Mucosa of descending colon (tissue), 3 donors: ENCODE measurements around the gene COL2A1. TPM values are rescaled to one million over a fixed set of nuclear protein-coding genes. Genes with fewer than 3 reads are reported as not detected.

Experiments used
- ATAC-seq: fragments of 200-7000 bp; cut with Tn5 transposase; one replicate; pipeline ENCODE4 v1.9.1; 2020; ENCODE audit warnings: mild to moderate bottlenecking, moderate library complexity
- DNase-seq, 3 donors: peaks; one replicate each; pipeline ENCODE4 v3.0.0-alpha.2; 2020
- H3K36me3 ChIP-seq: fragments of 200-600 bp; one replicate; pipeline ENCODE4 v1.8.0; 2021; ENCODE audit warnings: low read depth, mild to moderate bottlenecking
- H3K4me1 ChIP-seq: fragments of 200-600 bp; one replicate; pipeline ENCODE4 v1.8.0; 2021; ENCODE audit warnings: low read depth, mild to moderate bottlenecking
- H3K4me3 ChIP-seq: fragments of 200-600 bp; one replicate; pipeline ENCODE4 v1.8.0; 2021; ENCODE audit warnings: mild to moderate bottlenecking
- H3K9me3 ChIP-seq: fragments of 200-600 bp; one replicate; pipeline ENCODE4 v1.8.0; 2021; ENCODE audit warnings: mild to moderate bottlenecking
- intact Hi-C, 2 donors: fragments of 100-400 bp; cut with DNase I in 1 of 2; cut with micrococcal nuclease in 1 of 2; formaldehyde crosslinking; loops; one replicate each; pipeline versions ENCODE4 v1.11.0 to v1.11.1; 2022; cut with DNase I, micrococcal nuclease
- total RNA-seq, 3 donors: library from RNA; stranded (reverse); fragmentation: NEBNext Ultra II Directional in 2 of 3; extraction: Animal tissue kit (Norgen Biotek cat#: 25700) in 2 of 3; gene quantifications; one replicate each; pipeline versions ENCODE4 v1.2.1 to v1.2.4, GENCODE V29; 2021 to 2023
- TF ChIP-seq, protein P1 (sequence below): fragments of 200-600 bp; IDR thresholded peaks from one replicate; pipeline ENCODE4 v1.8.0; 2022; ENCODE audit warnings: antibody characterized with exemption, mild to moderate bottlenecking
- donor health status: DM: no; HTN: no; CAD: no; lungs with moderate emphysema.
- donor health status: DM: no; HTN: no; CAD: no.
- donor health status: DM: no; HTN: yes; CAD: no.

Gene COL2A1
- total RNA-seq, 3 donors from 2014 or later = 0.19 to 1.5 (median 1.2) TPM

DNA sequence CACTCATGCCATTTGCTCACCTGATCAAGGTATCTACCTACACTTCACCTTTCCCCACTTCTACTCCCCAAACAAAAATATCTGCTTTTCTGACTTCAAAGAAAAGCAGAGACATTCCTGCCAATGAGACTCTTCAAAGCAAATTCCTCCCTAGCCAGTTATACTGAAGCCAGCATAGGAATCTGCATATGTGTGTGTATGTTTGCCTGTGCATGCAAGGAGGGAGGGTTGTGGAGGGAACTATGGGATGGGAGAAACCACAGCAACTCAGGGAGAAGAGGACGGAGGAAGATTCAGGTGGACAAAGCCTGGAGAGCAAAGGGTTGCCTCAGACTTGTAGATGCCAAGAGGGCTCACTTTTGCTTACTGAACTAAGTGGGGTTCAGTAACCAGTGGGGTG is 73.1 kb downstream of the COL2A1 start:
- DNase-seq = no peak
- no peak for ATAC-seq
- intact Hi-C loops = no loop called here
- Histone ChIP-seq H3K36me3 (no peaks in the 10 kb centered on the region), H3K4me1 (no peaks in the 10 kb centered on the region), H3K4me3 (no peak overlapping the region), H3K9me3 (no peaks in the 10 kb centered on the region)
- TF ChIP-seq, protein P1, sequence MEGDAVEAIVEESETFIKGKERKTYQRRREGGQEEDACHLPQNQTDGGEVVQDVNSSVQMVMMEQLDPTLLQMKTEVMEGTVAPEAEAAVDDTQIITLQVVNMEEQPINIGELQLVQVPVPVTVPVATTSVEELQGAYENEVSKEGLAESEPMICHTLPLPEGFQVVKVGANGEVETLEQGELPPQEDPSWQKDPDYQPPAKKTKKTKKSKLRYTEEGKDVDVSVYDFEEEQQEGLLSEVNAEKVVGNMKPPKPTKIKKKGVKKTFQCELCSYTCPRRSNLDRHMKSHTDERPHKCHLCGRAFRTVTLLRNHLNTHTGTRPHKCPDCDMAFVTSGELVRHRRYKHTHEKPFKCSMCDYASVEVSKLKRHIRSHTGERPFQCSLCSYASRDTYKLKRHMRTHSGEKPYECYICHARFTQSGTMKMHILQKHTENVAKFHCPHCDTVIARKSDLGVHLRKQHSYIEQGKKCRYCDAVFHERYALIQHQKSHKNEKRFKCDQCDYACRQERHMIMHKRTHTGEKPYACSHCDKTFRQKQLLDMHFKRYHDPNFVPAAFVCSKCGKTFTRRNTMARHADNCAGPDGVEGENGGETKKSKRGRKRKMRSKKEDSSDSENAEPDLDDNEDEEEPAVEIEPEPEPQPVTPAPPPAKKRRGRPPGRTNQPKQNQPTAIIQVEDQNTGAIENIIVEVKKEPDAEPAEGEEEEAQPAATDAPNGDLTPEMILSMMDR = no peak

DNA sequence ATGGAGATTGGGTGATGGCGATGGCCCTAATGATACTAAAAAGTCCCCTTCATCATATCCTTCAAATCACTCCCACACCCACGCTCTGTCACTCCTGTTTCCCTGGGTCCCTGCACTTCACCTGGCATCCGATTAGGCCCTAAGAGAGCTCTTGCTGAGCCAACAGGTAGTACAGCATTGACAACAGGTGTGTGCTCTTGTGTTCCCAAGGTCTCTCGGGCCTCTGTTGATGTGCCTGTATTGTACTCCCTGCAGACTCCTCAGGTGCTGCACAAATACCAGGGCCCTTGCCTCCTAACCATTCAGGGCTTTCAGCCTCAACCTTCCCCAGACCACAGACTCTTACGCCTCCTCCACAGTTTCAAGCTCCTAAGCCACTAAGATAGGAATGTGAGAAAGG is 73.6 kb downstream of the COL2A1 start:
- no peak for DNase-seq
- intact Hi-C loops = no loop called here
- TF ChIP-seq, protein P1 = no peak

DNA sequence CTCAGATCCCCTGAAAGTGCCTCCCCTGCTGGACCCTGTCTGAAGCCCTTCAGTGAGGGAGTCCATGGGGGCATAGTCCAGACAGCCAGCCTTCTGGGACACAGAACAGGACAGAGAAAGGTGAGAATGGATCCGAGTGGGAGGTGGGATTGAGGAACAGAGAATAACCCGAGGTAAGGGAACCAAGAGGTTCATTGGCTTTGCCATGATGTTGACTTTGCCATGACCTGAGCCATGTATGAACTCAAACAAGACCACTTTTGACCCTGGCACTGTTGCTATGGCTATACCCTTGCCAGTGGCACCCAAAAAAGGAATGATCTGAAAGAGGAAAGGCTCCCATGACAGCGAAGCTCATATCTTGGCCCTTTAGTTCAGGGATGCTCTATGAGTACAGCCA is 76.9 kb downstream of the COL2A1 start:
- DNase-seq (no peak), ATAC-seq (no peak)
- Histone ChIP-seq H3K36me3 (no peaks in the 10 kb centered on the region), H3K4me1 (no peaks in the 10 kb centered on the region), H3K4me3 (no peak overlapping the region), H3K9me3 (no peaks in the 10 kb centered on the region)
- intact Hi-C loops = no loop called here
- TF ChIP-seq, protein P1 = no peak

More for the DNA sequence above, 73.6 kb downstream of the COL2A1 start:
- no peak for ATAC-seq
- Histone ChIP-seq H3K4me3 (no peak overlapping the region), H3K9me3 (no peaks in the 10 kb centered on the region), H3K36me3 (no peaks in the 10 kb centered on the region), H3K4me1 (no peaks in the 10 kb centered on the region)

Other genes with a start within 250 kb of the COL2A1 start
- gene RAPGEF3, start 245.6 kb downstream of the COL2A1 start, total RNA-seq = 10 to 100 TPM in 2 of 3 donors, 1 to 10 TPM in 1; 9.5 to 15.6 (median 11.4) TPM
- gene SLC48A1, start 231.2 kb downstream of the COL2A1 start, total RNA-seq = 10 to 100 TPM; 17.2 to 35.4 (median 19.1) TPM
- gene HDAC7, start 184.6 kb downstream of the COL2A1 start, total RNA-seq = 10 to 100 TPM; 19.5 to 67.4 (median 33.2) TPM
- gene VDR, start 99.5 kb downstream of the COL2A1 start, total RNA-seq = 100 to 1,000 TPM in 2 of 3 donors, 10 to 100 TPM in 1; 69.5 to 175 (median 162) TPM
- gene TMEM106C, start 40.9 kb downstream of the COL2A1 start, total RNA-seq = 100 to 1,000 TPM in 2 of 3 donors, 10 to 100 TPM in 1; 93.9 to 208 (median 183) TPM
- 10 to 100 TPM; 12.7 to 20.8 (median 17.4) TPM for gene SENP1, start 101.6 kb upstream of the COL2A1 start, total RNA-seq
- gene PFKM, start 114.9 kb upstream of the COL2A1 start, total RNA-seq = 10 to 100 TPM; 37.3 to 98.8 (median 40.9) TPM
- 10 to 100 TPM; 41.1 to 46.6 (median 41.3) TPM for gene ASB8, start 153.0 kb upstream of the COL2A1 start, total RNA-seq
- gene CCDC184, start 179.2 kb upstream of the COL2A1 start, total RNA-seq = 1 to 10 TPM in 1 of 3 donors, under 1 TPM in 2; 0.20 to 2.4 (median 0.41) TPM
- not detected for gene OR10AD1, start 198.8 kb upstream of the COL2A1 start, total RNA-seq